Bronchial epithelial cell (primary cell): ENCODE data around the gene TFCP2L1. TPM values are rescaled to one million over a fixed set of nuclear protein-coding genes. Genes with fewer than 3 reads are reported as not detected.
"Not testable (repeated sequence)": the region's sequence is repeated elsewhere in the genome, so short reads cannot be mapped to it uniquely, and the experiment has no call there.

Experiments
- DNase-seq: peaks from one replicate; pipeline ENCODE4 v3.0.0-alpha.2; 2010; ENCODE audit warnings: low read depth
- FAIRE-seq: peaks from 2 replicates; lab custom pipeline; 2011; peaks lifted over from hg19 to GRCh38; lab: Jason Lieb, UNC
- H3K27me3 ChIP-seq: 2 replicates; pipeline ENCODE4 v1.5.1; 2011; ENCODE audit warnings: low read length; ENCODE audit not compliant: control insufficient read depth, insufficient read depth
- H3K36me3 ChIP-seq: 2 replicates; pipeline ENCODE4 v1.5.1; 2011; ENCODE audit warnings: low read length; ENCODE audit not compliant: control insufficient read depth, insufficient read depth
- H3K4me3 ChIP-seq: 2 replicates; pipeline ENCODE4 v1.5.1; 2011; ENCODE audit warnings: mild to moderate bottlenecking, low read depth, low read length, control low read depth
- CTCF ChIP-seq: IDR thresholded peaks from 2 replicates; pipeline ENCODE4 v1.5.1; 2011; ENCODE audit warnings: mild to moderate bottlenecking, moderate library complexity, low read length, control low read depth, inconsistent platforms; ENCODE audit not compliant: insufficient read depth, severe bottlenecking
- total RNA-seq: library from RNA; depleted of rRNA; stranded (reverse); fragments of >200 nt; gene quantifications from 2 replicates; pipeline ENCODE4 v1.2.1, GENCODE V29; 2014

The TFCP2L1 gene
- total RNA-seq, 1 donor from 2014 or later, result 5.5 TPM

GRCh38 chr2:121309801-121310200 is 24.8 kb upstream of the TFCP2L1 start:
- no peak for TF ChIP-seq CTCF
- H3K27me3 ChIP-seq, result peaks cover 7% of the 10 kb centered on the region
- DNase-seq (peak; percentile 16), FAIRE-seq (no peak)
- no peak overlapping the region for H3K4me3 ChIP-seq
- H3K36me3 ChIP-seq, result no peaks in the 10 kb centered on the region

- DNase-seq (no peak), FAIRE-seq (no peak)
- Histone ChIP-seq H3K36me3 (no peaks in the 10 kb centered on the region), H3K4me3 (no peak overlapping the region), H3K27me3 (peaks cover 7% of the 10 kb centered on the region)
- TF ChIP-seq CTCF, result no peak
Measured at GRCh38 chr2:121309323-121309722, 24.3 kb upstream of the TFCP2L1 start.

GRCh38 chr2:121307048-121307447 is 22.0 kb upstream of the TFCP2L1 start:
- no peak for FAIRE-seq
- Histone ChIP-seq H3K27me3 (peaks cover 7% of the 10 kb centered on the region), H3K36me3 (no peaks in the 10 kb centered on the region), H3K4me3 (no peak overlapping the region)
- DNase-seq, result no peak
- TF ChIP-seq CTCF, result no peak

GRCh38 chr2:121304941-121305340 is 19.9 kb upstream of the TFCP2L1 start:
- Histone ChIP-seq H3K27me3 (peaks cover 4% of the 10 kb centered on the region), H3K4me3 (no peak overlapping the region), H3K36me3 (no peaks in the 10 kb centered on the region)
- TF ChIP-seq CTCF, result no peak
- DNase-seq, result no peak
- no peak for FAIRE-seq

- H3K27me3 ChIP-seq, result peaks cover 3% of the 10 kb centered on the region
- FAIRE-seq (no peak), DNase-seq (no peak)
- H3K4me3 ChIP-seq, result no peak overlapping the region
- TF ChIP-seq CTCF, result no peak
- no peaks in the 10 kb centered on the region for H3K36me3 ChIP-seq
Measured at GRCh38 chr2:121303531-121304263, 18.7 kb upstream of the TFCP2L1 start.

GRCh38 chr2:121301190-121301589 is 16.2 kb upstream of the TFCP2L1 start:
- not testable (repeated sequence) for H3K27me3 ChIP-seq, FAIRE-seq

More at GRCh38 chr2:121301190-121301589, 16.2 kb upstream of the TFCP2L1 start:
- H3K36me3 ChIP-seq, H3K4me3 ChIP-seq, DNase-seq: not testable (repeated sequence)
